ENCODE results near the gene SECISBP2.
"Not testable (repeated sequence)": the region's sequence is repeated elsewhere in the genome, so short reads cannot be mapped to it uniquely, and the experiment has no call there.

- not testable (repeated sequence) for TF ChIP-seq POLR2A, CTCF, POLR2AphosphoS5 (IDR thresholded peaks at IDR 0.05)
These were observed 42.3 kb upstream of the SECISBP2 start for GRCh38 chr9:89276040-89276439.

All from breast epithelium (tissue), 3 donors.